H1 (cell line): ENCODE measurements around the gene MCM7. TPM values are rescaled to one million over a fixed set of nuclear protein-coding genes. Genes with fewer than 3 reads are reported as not detected.

Source experiments
- CTCF ChIA-PET: fragments of 300-600 bp; sonication (Branson Sonifier 250); formaldehyde crosslinking; loops from one replicate; lab custom pipeline; 2021; ENCODE audit not compliant: partially characterized antibody; lab: Charles Lee
- POLR2A ChIA-PET: fragments of 300-600 bp; sonication (Branson Sonifier 250); formaldehyde crosslinking; loops from one replicate; lab custom pipeline; 2021; ENCODE audit warnings: inconsistent platforms; ENCODE audit not compliant: partially characterized antibody; lab: Charles Lee
- DNase-seq, 2 experiments: peaks; one replicate each; pipeline versions ENCODE4 v3.0.0 to v3.0.0-alpha.2; 2010 to 2022; ENCODE audit warnings: low spot score in 2 of 2, low read depth in 1 of 2, mixed read lengths in 1 of 2
- FAIRE-seq: peaks from 2 replicates; lab custom pipeline; 2011; peaks lifted over from hg19 to GRCh38; lab: Jason Lieb, UNC
- H2AFZ ChIP-seq: 2 replicates; pipeline ENCODE4 v1.8.1; 2012; ENCODE audit warnings: low read length, inconsistent platforms
- H2AK5ac ChIP-seq: 2 replicates; pipeline ENCODE4 v1.6.1; 2013; ENCODE audit warnings: low read depth, low read length
- H2BK120ac ChIP-seq: replicated peaks from 2 replicates; pipeline ENCODE3; 2013; ENCODE audit warnings: low read depth, low read length, inconsistent platforms
- H2BK12ac ChIP-seq: 2 replicates; pipeline ENCODE4 v1.6.1; 2013; ENCODE audit warnings: low read depth, low read length
- H2BK15ac ChIP-seq: 2 replicates; pipeline ENCODE4 v1.6.1; 2013; ENCODE audit warnings: low read length
- H2BK20ac ChIP-seq: 2 replicates; pipeline ENCODE4 v1.6.1; 2013; ENCODE audit warnings: low read length
- H2BK5ac ChIP-seq: 2 replicates; pipeline ENCODE4 v1.6.1; 2013; ENCODE audit warnings: low read depth, low read length
- H3K14ac ChIP-seq: 2 replicates; pipeline ENCODE4 v1.6.1; 2013; ENCODE audit warnings: inconsistent platforms; ENCODE audit not compliant: insufficient read length
- H3K18ac ChIP-seq: 2 replicates; pipeline ENCODE4 v1.6.1; 2013; ENCODE audit warnings: low read length; ENCODE audit errors: extremely low read depth
- H3K23ac ChIP-seq: 2 replicates; pipeline ENCODE4 v1.6.1; 2013; ENCODE audit warnings: inconsistent platforms; ENCODE audit not compliant: insufficient read length
- H3K23me2 ChIP-seq: 2 replicates; pipeline ENCODE4 v1.6.1; 2013; ENCODE audit warnings: low read depth, low read length
- H3K27ac ChIP-seq: 2 replicates; pipeline ENCODE4 v1.6.1; 2011; ENCODE audit warnings: low read depth, low read length, inconsistent platforms
- H3K27me3 ChIP-seq, 4 experiments: replicated peaks in 1 of 4; 1 replicate in 1 of 4; 2 replicates in 3 of 4; pipeline versions ENCODE4 v1.6.1 to v1.8.1; 2011 to 2013; ENCODE audit warnings: low read length in 3 of 4, mild to moderate bottlenecking in 3 of 4, inconsistent platforms in 2 of 4, mixed read lengths in 2 of 4, moderate library complexity in 1 of 4; ENCODE audit not compliant: control insufficient read depth in 3 of 4, insufficient read depth in 3 of 4; ENCODE audit errors: extremely low read depth in 1 of 4
- H3K36me3 ChIP-seq, 4 experiments: 2 replicates each; pipeline versions ENCODE4 v1.6.1 to v1.8.1; 2011 to 2013; ENCODE audit warnings: mild to moderate bottlenecking in 4 of 4, low read length in 3 of 4, moderate library complexity in 2 of 4, control low read depth in 1 of 4, inconsistent platforms in 1 of 4; ENCODE audit not compliant: insufficient read depth in 4 of 4, control insufficient read depth in 2 of 4
- H3K4ac ChIP-seq: replicated peaks from 2 replicates; pipeline ENCODE3; 2013; ENCODE audit warnings: low read length, low read depth, mixed read lengths, inconsistent platforms; ENCODE audit not compliant: insufficient read length
- H3K4me1 ChIP-seq, 4 experiments: replicated peaks in 1 of 4; 1 replicate in 1 of 4; 2 replicates in 3 of 4; pipeline versions ENCODE4 v1.6.1 to v1.8.1; 2011 to 2013; ENCODE audit warnings: low read length in 3 of 4, inconsistent platforms in 2 of 4, mixed read lengths in 1 of 4; ENCODE audit not compliant: insufficient read depth in 4 of 4, control insufficient read depth in 3 of 4
- H3K4me2 ChIP-seq, 2 experiments: 2 replicates each; pipeline versions ENCODE4 v1.6.1 to v1.8.1; 2011 to 2013; ENCODE audit warnings: low read depth in 2 of 2, low read length in 2 of 2, control low read depth in 1 of 2, inconsistent platforms in 1 of 2, mild to moderate bottlenecking in 1 of 2; ENCODE audit not compliant: insufficient read depth in 1 of 2
- H3K4me3 ChIP-seq, 4 experiments: fragments of 200-600, 300-600 bp in 1 of 4; sonication (generic), shearing (Covaris generic), sonication (Bioruptor Twin) in 1 of 4; 2 replicates each; pipeline versions ENCODE4 v1.5.1 to v1.8.1; 2011 to 2016; ENCODE audit warnings: low read length in 4 of 4, low read depth in 3 of 4, control low read depth in 2 of 4, inconsistent platforms in 2 of 4, mild to moderate bottlenecking in 2 of 4, mixed read lengths in 1 of 4, moderate library complexity in 1 of 4; ENCODE audit not compliant: insufficient read depth in 2 of 4; ENCODE audit errors: extremely low read depth in 1 of 4
- H3K56ac ChIP-seq: replicated peaks from 2 replicates; pipeline ENCODE3; 2013; ENCODE audit warnings: low read depth, mild to moderate bottlenecking, mixed read lengths, low read length, inconsistent platforms; ENCODE audit not compliant: insufficient read length
- H3K79me1 ChIP-seq: 2 replicates; pipeline ENCODE4 v1.6.1; 2013; ENCODE audit warnings: low read depth, low read length, control low read depth
- H3K79me2 ChIP-seq, 2 experiments: 2 replicates each; pipeline versions ENCODE4 v1.6.1 to v1.8.1; 2012 to 2013; ENCODE audit warnings: low read length in 2 of 2, mild to moderate bottlenecking in 2 of 2, inconsistent platforms in 1 of 2; ENCODE audit not compliant: insufficient read depth in 2 of 2, control insufficient read depth in 1 of 2
- H3K9ac ChIP-seq, 4 experiments: replicated peaks in 1 of 4; 1 replicate in 1 of 4; 2 replicates in 3 of 4; pipeline versions ENCODE4 v1.6.1 to v1.8.1; 2011 to 2013; ENCODE audit warnings: low read depth in 3 of 4, low read length in 3 of 4, control low read depth in 2 of 4, mild to moderate bottlenecking in 2 of 4, moderate library complexity in 2 of 4, inconsistent platforms in 1 of 4; ENCODE audit errors: extremely low read depth in 1 of 4
- H3K9me3 ChIP-seq, 2 experiments: 2 replicates each; pipeline versions ENCODE4 v1.6.1 to v1.8.1; 2012 to 2013; ENCODE audit warnings: mild to moderate bottlenecking in 2 of 2, moderate library complexity in 2 of 2, control low read depth in 1 of 2, inconsistent platforms in 1 of 2, low read depth in 1 of 2, low read length in 1 of 2, mixed read lengths in 1 of 2; ENCODE audit not compliant: insufficient read depth in 2 of 2
- H4K20me1 ChIP-seq, 2 experiments: replicated peaks in 1 of 2; 2 replicates each; pipeline versions ENCODE3 to v1.8.1; 2011 to 2013; ENCODE audit warnings: inconsistent platforms in 2 of 2, low read length in 2 of 2, mild to moderate bottlenecking in 1 of 2; ENCODE audit not compliant: insufficient read depth in 2 of 2, control insufficient read depth in 1 of 2
- H4K5ac ChIP-seq: 2 replicates; pipeline ENCODE4 v1.6.1; 2013; ENCODE audit warnings: low read length, low read depth, mixed read lengths, inconsistent platforms; ENCODE audit not compliant: insufficient read length
- H4K8ac ChIP-seq: 2 replicates; pipeline ENCODE4 v1.8.0; 2013; ENCODE audit warnings: mild to moderate bottlenecking, moderate library complexity, low read length, inconsistent platforms; ENCODE audit not compliant: insufficient read depth; ENCODE audit errors: extremely low read depth
- H4K91ac ChIP-seq: replicated peaks from 2 replicates; pipeline ENCODE3; 2013; ENCODE audit warnings: low read length, mixed read lengths, inconsistent platforms; ENCODE audit not compliant: insufficient read length
- CHD1 ChIP-seq: IDR thresholded peaks from 2 replicates; pipeline ENCODE4 v1.6.1; 2012; ENCODE audit warnings: low read depth, low read length, improper control_type of control experiment
- CHD2 ChIP-seq: IDR thresholded peaks from 2 replicates; pipeline ENCODE4 v1.6.1; 2012; ENCODE audit warnings: low read length, improper control_type of control experiment
- HDAC6 ChIP-seq: IDR thresholded peaks from one replicate; pipeline ENCODE4 v1.7.1; 2012; ENCODE audit warnings: low read depth, mild to moderate bottlenecking, inconsistent platforms, low read length, moderate library complexity
- JUND ChIP-seq: IDR thresholded peaks from 2 replicates; pipeline ENCODE4 v1.6.1; 2011; ENCODE audit warnings: mild to moderate bottlenecking, improper control_type of control experiment, low read length
- KDM1A ChIP-seq: fragments of 200-600, 300-600 bp; sonication (generic); IDR thresholded peaks from 2 replicates; pipeline ENCODE4 v1.7.1; 2016; ENCODE audit warnings: mild to moderate bottlenecking, low read length, borderline replicate concordance
- MAFK ChIP-seq: IDR thresholded peaks from 2 replicates; pipeline ENCODE4 v1.6.1; 2012; ENCODE audit warnings: low read depth, mild to moderate bottlenecking, improper control_type of control experiment, low read length
- POLR2A ChIP-seq, 2 experiments: IDR thresholded peaks; 1 replicate in 1 of 2; 2 replicates in 1 of 2; pipeline ENCODE4 v1.6.1; 2011; ENCODE audit warnings: low read depth in 2 of 2, low read length in 2 of 2, mild to moderate bottlenecking in 2 of 2; ENCODE audit errors: control extremely low read depth in 1 of 2
- RAD21 ChIP-seq, 2 experiments: IDR thresholded peaks in 1 of 2; conservative IDR thresholded peaks in 1 of 2; 2 replicates each; pipeline ENCODE4 v1.6.1; 2011; ENCODE audit warnings: low read depth in 2 of 2, low read length in 2 of 2, improper control_type of control experiment in 1 of 2, inconsistent platforms in 1 of 2, mild to moderate bottlenecking in 1 of 2, moderate library complexity in 1 of 2
- RXRA ChIP-seq: IDR thresholded peaks from 2 replicates; pipeline ENCODE4 v1.6.1; 2011; ENCODE audit warnings: low read depth, mild to moderate bottlenecking, low read length, moderate library complexity; ENCODE audit not compliant: insufficient read depth
- TAF1 ChIP-seq: IDR thresholded peaks from 2 replicates; pipeline ENCODE4 v1.6.1; 2011; ENCODE audit warnings: mild to moderate bottlenecking, low read depth, low read length
- TCF12 ChIP-seq: IDR thresholded peaks from 2 replicates; pipeline ENCODE4 v1.6.1; 2011; ENCODE audit warnings: low read depth, mild to moderate bottlenecking, low read length
- WGBS, 2 experiments: shearing (Covaris generic) in 1 of 2; methylation state at CpG; one replicate each; pipeline versions ENCODE4 v1.1.6 to v1.1.7; 2013 to 2015; ENCODE audit warnings: low lambda C conversion rate in 2 of 2, mixed read lengths in 2 of 2, inconsistent platforms in 1 of 2, low coverage in 1 of 2, missing lambda C conversion rate in 1 of 2; ENCODE audit not compliant: insufficient replicate concordance in 2 of 2, insufficient coverage in 1 of 2, insufficient read length in 1 of 2; ENCODE audit errors: extremely low coverage in 1 of 2, missing lambda C conversion rate in 1 of 2; 5-methylcytosine and 5-hydroxymethylcytosine counted together
- polyA plus RNA-seq, 7 experiments: library from polyadenylated mRNA; depleted of rRNA in 3 of 7; stranded (reverse) in 5 of 7; unstranded in 2 of 7; fragments of >200 nt in 5 of 7; fragments of 200-250 nt in 2 of 7; gene quantifications; 1 replicate in 5 of 7; 2 replicates in 1 of 7; 4 replicates in 1 of 7; pipeline versions ENCODE4 v1.2.1 to v1.2.3, GENCODE V29; 2011 to 2013; ENCODE audit warnings: missing spikeins in 2 of 7, mixed read lengths in 2 of 7
- total RNA-seq: library from RNA; stranded (reverse); fragmentation: NEBNext Ultra II Directional; extraction: Animal tissue kit (Norgen Biotek cat#: 25700); gene quantifications from 2 replicates; pipeline ENCODE4 v1.2.1, GENCODE V29; 2021

Gene MCM7
- total and polyA plus RNA-seq, 2 of the 8 experiments (the other 6 are each of a cell fraction or from before 2014, with no cell fraction given), result 313 to 344 TPM

GRCh38 chr7:100071018-100071723, 30.0 kb downstream of the MCM7 start:
- Histone ChIP-seq H3K23ac (no peak overlapping the region), H4K8ac (no peak overlapping the region), H3K9me3 (peaks cover 64 to 66% of the 10 kb centered on the region in 2 experiments), H2BK12ac (no peak overlapping the region), H3K79me2 (no peaks in the 10 kb centered on the region), H2AFZ (no peak overlapping the region), H3K27ac (no peak overlapping the region), H2BK15ac (no peak overlapping the region), H3K9ac (no peak overlapping the region), H2AK5ac (no peak overlapping the region), H2BK20ac (no peak overlapping the region), H3K4ac (no peak overlapping the region), H2BK5ac (no peak overlapping the region), H3K18ac (no peak overlapping the region), H3K23me2 (no peaks in the 10 kb centered on the region), H4K5ac (no peak overlapping the region), H3K36me3 (peaks cover 60 to 80% (median 73%) of the 10 kb centered on the region in 4 experiments), H3K56ac (no peak overlapping the region), H4K20me1 (no peaks in the 10 kb centered on the region), H3K4me3 (peak overlapping the region in 1 of 4 experiments; percentile 9; a peak in 1 of 8 replicates), H2BK120ac (no peak overlapping the region), H3K4me2 (no peak overlapping the region), H3K4me1 (no peaks in the 10 kb centered on the region), H4K91ac (no peak overlapping the region), H3K79me1 (no peaks in the 10 kb centered on the region; the same call in none of the 2 replicates), H3K14ac (no peak overlapping the region), H3K27me3 (no peaks in the 10 kb centered on the region; a peak in 1 of 7 replicates)
- DNase-seq (no peak), FAIRE-seq (no peak)
- POLR2A ChIA-PET, result interaction anchor here (0.9 to 19.6 kb wide), 12 partner anchors 10 to 156 kb away, joined by 3 to 294 read pairs (median 5); partner anchors contain the start of genes AP4M1, COPS6, MCM7 and ZNF3
- CTCF ChIA-PET, result interaction anchor here (0.7 to 2.0 kb wide), 11 partner anchors 8 to 157 kb away, joined by 3 to 6 read pairs (median 4); no protein-coding TSS in a partner anchor
- 96% methylated on average over 11 of the region's 11 CpGs; no CpG with 5 or more reads in 1 of the 2 experiments for WGBS, 2 experiments
- peak; percentile 89; the same call in 1 of the 2 replicates for TF ChIP-seq KDM1A
- TF ChIP-seq RXRA, result no peak
- TF ChIP-seq HDAC6, result peak; percentile 15
- TF ChIP-seq CHD2, result no peak
- 0 out of 2 replicates have a peak, but pooled peaks have one; percentile 9 for TF ChIP-seq TCF12
- no peak for TF ChIP-seq TAF1
- no peak for TF ChIP-seq RAD21 (IDR thresholded peaks at IDR 0.05 in 1 of 2, conservative IDR thresholded peaks at IDR 0.05 in 1 of 2; ENCODE audit: low read depth in 2 of 2, low read length in 2 of 2)
- no peak for TF ChIP-seq CHD1
- no peak for TF ChIP-seq JUND
- no peak for TF ChIP-seq MAFK
- TF ChIP-seq POLR2A (IDR thresholded peaks at IDR 0.05; ENCODE audit: control extremely low read depth in 1 of 2, low read depth in 2 of 2, low read length in 2 of 2), result peak; percentile 22 to 50
